ENCODE data around the gene ALDH5A1.

Gene ALDH5A1

GRCh38 chr6:24583463-24584381 is 89.0 kb downstream of the ALDH5A1 start:
- Histone ChIP-seq H3K27me3 (no peaks in the 10 kb centered on the region), H3K27ac (no peak overlapping the region), H3K36me3 (no peaks in the 10 kb centered on the region), H3K9me3 (no peaks in the 10 kb centered on the region), H3K4me3 (no peak overlapping the region), H3K4me1 (peaks cover 0 to 8% (median 4%) of the 10 kb centered on the region in 4 donors)
- TF ChIP-seq CTCF (IDR thresholded peaks at IDR 0.05): peak; percentile 63 to 71
- intact Hi-C loops (cut with DNase I; ENCODE audit: low total_unique reads): loop anchor here (2.0 to 10.0 kb wide), 3 partner anchors 115 to 481 kb away; no protein-coding TSS in a partner anchor
- DNase-seq: peak; percentile 71 to 74

DNA sequence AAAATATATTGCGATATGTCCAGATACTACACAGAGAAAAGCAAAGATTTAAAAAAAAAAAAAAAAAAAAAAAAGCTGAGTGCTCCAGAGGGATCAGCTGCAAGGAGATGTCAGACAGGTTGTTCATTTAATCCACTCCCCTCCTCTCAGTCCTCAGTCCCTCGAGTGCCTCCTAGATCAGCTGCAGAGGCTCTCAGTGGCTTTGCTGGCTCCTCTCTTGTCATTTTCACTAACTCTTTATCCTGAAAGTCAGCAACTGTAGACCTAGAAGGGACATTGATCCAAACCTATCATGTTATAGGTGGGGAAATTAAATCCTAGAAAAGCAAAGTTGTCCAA is 89.6 kb downstream of the ALDH5A1 start:
- Histone ChIP-seq H3K4me3 (no peak overlapping the region), H3K4me1 (peaks cover 0 to 8% (median 4%) of the 10 kb centered on the region in 4 donors), H3K9me3 (no peaks in the 10 kb centered on the region), H3K36me3 (no peaks in the 10 kb centered on the region), H3K27ac (no peak overlapping the region), H3K27me3 (peaks cover 0 to 2% of the 10 kb centered on the region in 2 donors)
- no peak for TF ChIP-seq CTCF (IDR thresholded peaks at IDR 0.05)
- intact Hi-C loops (cut with DNase I; ENCODE audit: low total_unique reads): loop anchor here (10.0 kb wide), 2 partner anchors 180 to 480 kb away; no protein-coding TSS in a partner anchor
- DNase-seq: no peak
